Central memory CD4-positive, alpha-beta T cell (primary cell): Measurements from ENCODE around the gene SLC12A8.

ENCODE experiments used
- DNase-seq: peaks from one replicate; pipeline ENCODE4 v3.0.0; 2022

The SLC12A8 gene

GRCh38 chr3:125069968-125070745 is 142.4 kb downstream of the SLC12A8 start:
- no peak for DNase-seq

- no peak for DNase-seq
Observed at GRCh38 chr3:125069452-125069851, 143.1 kb downstream of the SLC12A8 start.

DNA sequence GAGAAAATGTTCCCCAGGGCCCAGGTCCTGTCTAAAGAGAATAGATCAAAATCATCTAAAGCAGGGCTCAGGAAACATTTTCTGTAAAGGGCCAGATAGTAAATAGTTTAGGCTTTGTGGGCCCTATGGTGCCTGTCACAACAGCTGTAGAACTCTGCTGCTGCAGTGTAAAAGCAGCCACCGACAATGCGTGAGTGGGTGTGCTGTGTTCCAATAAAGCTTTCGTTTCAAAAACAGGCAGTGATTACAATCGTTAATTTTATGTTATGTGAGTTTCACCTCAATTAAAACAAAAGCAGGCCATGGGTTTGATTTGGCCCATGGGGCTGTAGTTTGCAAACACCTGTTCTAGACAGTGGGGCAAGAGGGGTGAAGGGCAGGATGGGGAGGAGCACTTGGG is 144.3 kb downstream of the SLC12A8 start:
- no peak for DNase-seq

DNA sequence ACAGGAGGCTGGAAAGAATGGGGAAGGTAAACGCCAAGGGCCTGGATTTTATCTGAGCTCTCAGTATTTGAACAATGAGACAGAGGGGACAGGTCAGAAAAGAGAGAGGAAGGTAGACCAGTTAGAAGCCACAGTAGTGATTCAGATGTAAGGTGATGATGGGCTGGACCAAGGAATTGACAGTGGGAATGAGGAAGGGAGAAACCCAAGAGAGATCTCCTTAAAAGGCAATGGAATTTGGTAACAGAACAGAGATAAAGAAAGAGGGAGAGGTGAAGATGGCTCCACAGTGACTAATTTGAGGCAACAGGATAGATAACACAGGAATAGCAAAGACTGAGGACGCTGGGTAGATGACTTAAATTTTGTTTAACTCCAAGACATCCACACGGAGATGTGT is 145.3 kb downstream of the SLC12A8 start:
- no peak for DNase-seq

DNA sequence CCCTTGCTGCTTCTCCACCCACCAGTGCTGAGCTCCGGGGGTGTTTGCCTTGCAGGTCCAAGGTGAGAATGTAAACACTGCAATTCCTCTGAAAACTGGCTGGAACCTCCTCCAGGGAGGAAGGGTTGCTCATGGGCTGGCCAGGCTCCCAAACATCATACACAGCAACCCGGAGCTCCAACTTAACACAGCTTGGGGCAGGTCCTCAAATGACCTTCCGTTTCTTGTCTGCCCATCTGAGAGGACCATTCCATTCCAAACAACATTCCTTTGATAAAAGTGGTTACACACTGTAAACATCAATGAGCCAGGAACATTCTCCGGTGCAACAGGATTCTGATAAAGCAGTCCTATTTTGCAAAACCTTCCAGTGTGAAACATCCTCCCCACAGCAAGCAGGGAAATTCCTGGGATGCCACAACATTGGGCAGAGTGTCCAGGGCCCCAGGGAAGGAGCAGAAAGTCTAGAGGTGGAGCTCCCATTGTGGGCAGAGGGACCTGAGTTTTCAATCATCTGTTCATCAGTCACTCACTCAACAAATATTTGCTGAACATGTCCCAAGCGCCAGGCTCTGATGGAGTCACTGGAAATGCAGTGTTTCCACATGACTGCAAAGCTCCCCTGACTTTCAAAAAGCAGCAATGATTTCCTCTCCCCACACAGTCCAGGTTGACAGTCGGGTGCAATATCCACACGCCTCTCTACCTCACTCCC is 149.5 kb downstream of the SLC12A8 start:
- DNase-seq = no peak

- no peak for DNase-seq
Observed at GRCh38 chr3:125061646-125062045, 150.9 kb downstream of the SLC12A8 start.

GRCh38 chr3:125061170-125061569 is 151.4 kb downstream of the SLC12A8 start:
- DNase-seq = no peak

DNA sequence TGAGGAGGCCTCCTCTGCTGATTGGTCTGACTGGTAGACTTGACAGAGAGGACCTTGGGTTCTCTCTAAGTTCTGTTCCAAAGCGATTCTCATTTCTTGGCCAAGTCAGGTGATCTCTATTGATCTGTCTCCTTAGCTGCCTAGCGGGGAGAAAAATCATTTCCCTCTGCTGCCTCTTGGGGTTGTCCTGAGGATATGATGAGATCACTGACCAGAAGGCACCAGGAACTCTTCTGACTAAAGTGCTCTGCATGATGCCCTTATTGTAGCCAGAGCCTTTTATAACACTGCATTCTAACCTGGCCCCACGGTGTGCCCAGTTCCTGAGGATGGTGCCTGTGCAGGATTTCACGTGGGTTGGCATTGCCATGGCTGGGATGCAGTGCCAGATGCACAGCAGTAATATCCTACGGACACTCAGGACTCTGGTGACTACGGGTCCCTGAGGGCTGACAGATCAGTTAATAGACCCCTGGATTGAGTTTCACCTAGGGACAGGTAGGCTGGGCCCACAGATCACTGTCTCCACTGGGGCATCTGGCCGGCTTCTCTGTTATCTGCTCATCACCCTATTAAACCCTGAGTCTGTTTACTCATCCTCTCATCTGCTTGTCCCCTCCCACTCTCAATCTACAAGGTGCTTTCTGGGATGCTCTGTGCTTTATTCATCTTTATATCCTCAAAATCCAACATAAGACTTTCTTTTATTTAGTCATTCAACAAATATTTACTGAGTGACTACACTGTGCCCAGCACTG is 152.9 kb downstream of the SLC12A8 start:
- no peak for DNase-seq

DNA sequence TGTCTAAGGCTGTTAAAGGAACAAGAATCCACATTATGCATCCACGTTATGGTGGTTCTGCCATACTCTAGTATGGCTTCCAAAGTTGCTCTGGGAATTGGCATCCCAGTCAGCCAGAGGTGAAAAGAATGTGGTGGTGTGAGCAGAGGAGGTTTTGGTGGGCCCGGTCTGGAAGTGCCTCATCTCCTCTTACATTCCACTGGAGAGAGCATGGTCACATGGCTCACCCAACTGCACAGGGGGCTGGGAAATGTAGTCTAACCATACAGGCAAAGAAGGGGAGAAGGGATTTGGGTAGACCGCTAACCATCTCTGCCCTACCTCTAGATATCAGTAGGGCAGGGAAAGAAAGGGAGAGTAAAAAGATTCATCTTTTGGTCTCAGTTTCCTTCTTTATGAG is 153.6 kb downstream of the SLC12A8 start:
- DNase-seq = no peak

GRCh38 chr3:125058529-125058928 is 154.0 kb downstream of the SLC12A8 start:
- DNase-seq = no peak

DNA sequence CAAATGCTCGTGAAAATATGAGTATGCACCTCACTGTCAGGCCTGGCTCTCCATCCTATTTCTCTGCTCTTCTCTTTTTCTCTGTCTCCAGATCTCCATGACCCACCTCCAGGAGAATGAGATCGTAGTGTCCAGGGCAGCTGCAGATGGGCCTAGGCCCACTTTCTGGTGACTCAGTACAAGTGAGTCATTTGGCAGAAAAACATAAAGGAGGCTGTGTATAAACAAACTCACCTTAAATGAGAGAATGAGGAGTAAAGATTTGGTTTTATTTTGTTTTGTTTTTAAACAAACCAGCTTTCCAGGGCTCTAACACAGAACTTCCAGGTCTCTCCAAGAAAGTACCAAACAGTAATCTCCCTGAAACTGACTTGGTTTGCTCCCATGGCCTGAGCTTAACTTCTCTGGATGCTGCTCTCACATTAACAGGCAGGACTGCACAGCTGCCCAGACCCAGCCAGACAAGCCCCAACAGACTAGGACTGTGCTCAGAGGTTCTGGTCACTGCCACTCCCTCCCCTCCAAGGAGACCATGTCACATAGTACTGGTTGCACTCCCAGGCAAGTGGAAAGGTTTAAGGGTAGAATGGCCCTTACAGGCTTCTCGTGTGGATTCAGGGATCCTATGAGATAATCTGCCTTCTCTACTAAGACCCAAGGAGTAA is 155.2 kb downstream of the SLC12A8 start:
- no peak for DNase-seq

GRCh38 chr3:125055913-125056745 is 156.4 kb downstream of the SLC12A8 start, which contains the start of gene HEG1:
HEG1 (minus strand) TSS chr3:125055997; CDS start chr3:125055890, 107 bp downstream.
- DNase-seq = peak; percentile 74

- peak; percentile 17 for DNase-seq
Observed at GRCh38 chr3:125055331-125055912, 157.1 kb downstream of the SLC12A8 start.

DNA sequence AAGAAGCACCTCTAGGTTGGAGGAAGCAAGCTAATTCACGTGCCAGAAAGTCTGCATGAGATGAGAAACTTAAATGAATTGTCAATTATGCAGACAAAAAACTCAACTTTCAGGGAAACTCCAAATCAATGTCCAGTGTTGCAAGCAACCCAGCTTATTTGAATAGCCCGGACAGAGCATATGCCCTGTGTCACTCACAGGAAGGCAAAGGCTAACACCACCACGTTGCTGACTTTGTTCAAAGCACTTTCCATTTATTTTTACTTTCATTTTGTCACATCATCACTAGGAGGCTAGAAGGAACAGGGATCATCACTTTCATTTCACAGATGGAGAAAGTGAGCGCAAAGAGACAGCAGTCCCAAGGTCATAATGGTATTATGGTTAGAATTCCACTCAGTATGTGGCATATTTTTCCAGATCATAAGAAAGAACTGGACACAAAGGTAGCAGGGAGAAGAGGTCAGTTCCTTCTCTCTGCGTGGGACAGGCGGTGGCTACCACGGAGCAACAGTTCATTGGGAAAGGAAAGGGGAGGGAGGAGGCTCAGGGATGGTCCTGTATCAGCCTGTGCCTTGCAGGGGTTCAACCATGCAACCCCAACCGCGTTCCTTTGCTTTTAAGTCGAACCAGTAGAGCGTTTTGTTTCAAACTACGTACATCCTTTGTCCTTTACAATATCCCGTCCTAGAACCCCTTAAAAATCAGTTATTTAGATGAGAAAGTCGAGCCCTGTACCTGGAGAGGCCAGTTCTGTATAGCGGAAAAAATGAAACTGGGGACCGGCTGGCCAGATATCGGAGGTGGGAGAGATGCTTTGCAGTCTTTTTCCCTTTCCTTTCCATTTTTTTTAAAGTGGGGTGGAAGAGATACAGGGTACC is 157.9 kb downstream of the SLC12A8 start:
- peak; percentile 49 for DNase-seq

GRCh38 chr3:125054062-125054448 is 158.5 kb downstream of the SLC12A8 start:
- DNase-seq = no peak

- DNase-seq = no peak
Observed at GRCh38 chr3:125053304-125053699, 159.2 kb downstream of the SLC12A8 start.

DNA sequence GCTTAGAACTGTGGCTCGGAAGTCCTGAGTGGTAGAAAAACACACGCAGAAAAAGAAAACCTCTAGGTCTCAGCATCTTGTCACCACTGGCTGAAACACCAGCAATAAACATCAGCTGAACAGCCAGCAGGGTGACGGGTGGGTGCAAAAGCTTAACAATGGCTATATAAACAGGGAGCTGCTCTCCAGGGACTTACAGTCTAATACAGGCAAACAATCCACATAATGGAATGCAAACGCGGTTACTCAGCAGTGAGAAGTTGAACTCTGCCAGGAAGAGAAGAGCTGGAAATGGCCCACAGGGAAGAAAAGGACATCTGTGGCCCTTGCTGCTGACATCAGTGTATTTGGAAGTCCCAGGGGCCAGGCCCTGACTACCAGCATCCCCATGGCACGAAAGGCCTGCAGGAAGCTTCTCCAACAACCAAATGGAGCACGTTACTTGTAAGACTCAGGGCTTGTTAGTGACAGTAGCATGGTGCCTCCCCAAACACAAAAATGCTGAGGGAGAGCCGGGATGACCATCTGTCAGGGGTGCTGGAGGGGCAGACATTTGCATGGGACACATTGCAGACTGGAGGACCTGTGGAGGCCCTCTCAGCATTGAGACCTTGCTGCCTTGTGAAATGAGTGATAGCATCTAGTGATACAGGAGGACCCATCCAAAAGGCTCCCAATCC is 159.8 kb downstream of the SLC12A8 start:
- no peak for DNase-seq

DNA sequence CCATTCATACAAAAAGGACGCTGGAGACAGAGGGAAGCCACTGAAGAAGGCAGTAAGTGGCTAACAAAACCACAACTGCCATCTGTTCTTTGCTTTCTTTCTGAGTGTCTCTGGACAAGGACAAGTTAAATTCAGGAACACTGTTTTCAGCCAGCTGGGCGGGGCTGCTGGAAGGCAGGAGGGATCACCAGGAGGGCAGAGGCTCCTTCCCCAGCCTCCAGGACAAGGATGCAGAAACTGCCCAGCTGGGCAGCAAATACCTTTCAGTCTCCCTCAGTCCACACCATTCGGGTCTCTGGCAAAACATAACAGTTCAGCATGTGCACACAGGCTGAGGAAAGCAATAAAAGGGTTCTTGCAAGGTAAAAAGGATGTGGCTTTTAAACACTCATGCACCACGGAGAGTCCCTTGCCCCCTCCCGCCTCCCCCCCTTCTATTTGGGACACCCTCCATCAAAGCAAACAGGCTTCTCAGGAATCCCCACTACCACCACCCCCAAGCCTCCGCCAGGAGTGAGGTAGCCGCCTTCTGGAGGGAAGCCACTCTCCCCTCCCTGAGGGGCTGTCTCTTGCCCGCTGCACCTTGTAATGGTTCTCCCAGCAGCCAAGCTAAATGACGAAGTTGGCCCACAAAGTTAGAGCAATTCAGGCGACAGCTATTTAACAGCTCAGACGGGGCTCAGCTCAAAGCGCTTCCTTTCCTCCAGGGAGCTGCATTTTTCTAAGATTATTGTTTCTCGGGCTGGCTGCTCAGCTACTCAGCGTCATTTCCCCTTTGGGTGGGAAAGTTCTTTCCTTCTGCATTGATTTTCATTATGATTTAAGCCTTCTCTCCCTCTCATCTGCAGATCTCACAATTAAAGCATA is 160.6 kb downstream of the SLC12A8 start:
- peak; percentile 81 for DNase-seq

DNA sequence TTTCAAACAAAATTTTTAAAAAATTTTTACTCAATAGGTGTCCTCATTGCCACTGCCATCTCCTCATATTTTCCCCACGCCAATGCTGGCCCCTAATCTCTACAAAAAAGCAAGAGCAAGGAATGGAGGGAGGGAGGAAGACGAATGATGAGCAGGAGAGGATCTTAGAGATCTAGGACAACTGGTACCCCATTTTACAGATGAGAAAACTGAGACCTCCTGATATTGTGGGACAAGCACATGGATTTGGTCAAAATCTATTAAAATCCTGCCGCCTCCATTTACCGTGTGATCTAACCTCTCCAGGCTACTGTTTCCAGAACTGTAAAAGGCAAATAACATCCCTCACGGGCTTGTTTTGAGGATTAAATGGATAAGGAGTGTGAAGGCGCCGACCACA is 161.3 kb downstream of the SLC12A8 start:
- DNase-seq = no peak
